Stimulated activated CD4-positive, alpha-beta T cell treated with anti-CD3 and anti-CD28 coated beads, Interleukin-1b, Interleukin-23, amount 100 ng/mL, for 4 hours (primary cell): ENCODE data around the gene TPM2.
"Not testable (repeated sequence)": the region's sequence is repeated elsewhere in the genome, so short reads cannot be mapped to it uniquely, and the experiment has no call there.

Experiments used
- DNase-seq, 2 donors: peaks; one replicate each; pipeline ENCODE4 v3.0.0-alpha.2; 2020; ENCODE audit warnings: low read depth in 2 of 2

The TPM2 gene

GRCh38 chr9:35656348-35656747 is 33.4 kb downstream of the TPM2 start:
- DNase-seq: no peak

DNA sequence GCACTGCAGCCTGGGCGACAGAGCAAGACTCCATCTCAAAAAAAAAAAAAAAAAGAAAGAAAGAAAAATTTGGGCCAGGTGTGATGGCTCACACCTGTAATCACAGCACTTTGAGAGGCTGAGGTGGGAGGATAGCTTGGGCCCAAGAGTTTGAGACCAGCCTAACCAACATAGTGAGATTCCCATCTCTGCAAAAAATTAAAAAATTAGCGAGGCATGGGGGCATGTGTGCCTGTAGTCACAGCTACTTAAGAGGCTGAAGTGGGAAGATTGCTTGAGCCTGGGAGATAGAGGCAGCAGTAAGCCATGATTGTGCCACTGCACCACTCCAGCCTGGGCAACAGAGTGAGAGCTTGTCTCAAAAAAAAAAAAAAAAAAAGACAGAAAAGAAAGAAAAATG is 36.1 kb downstream of the TPM2 start:
- DNase-seq: no peak

GRCh38 chr9:35652829-35653209 is 36.9 kb downstream of the TPM2 start:
- no peak for DNase-seq

GRCh38 chr9:35651956-35652828 is 37.5 kb downstream of the TPM2 start:
- no peak for DNase-seq

DNA sequence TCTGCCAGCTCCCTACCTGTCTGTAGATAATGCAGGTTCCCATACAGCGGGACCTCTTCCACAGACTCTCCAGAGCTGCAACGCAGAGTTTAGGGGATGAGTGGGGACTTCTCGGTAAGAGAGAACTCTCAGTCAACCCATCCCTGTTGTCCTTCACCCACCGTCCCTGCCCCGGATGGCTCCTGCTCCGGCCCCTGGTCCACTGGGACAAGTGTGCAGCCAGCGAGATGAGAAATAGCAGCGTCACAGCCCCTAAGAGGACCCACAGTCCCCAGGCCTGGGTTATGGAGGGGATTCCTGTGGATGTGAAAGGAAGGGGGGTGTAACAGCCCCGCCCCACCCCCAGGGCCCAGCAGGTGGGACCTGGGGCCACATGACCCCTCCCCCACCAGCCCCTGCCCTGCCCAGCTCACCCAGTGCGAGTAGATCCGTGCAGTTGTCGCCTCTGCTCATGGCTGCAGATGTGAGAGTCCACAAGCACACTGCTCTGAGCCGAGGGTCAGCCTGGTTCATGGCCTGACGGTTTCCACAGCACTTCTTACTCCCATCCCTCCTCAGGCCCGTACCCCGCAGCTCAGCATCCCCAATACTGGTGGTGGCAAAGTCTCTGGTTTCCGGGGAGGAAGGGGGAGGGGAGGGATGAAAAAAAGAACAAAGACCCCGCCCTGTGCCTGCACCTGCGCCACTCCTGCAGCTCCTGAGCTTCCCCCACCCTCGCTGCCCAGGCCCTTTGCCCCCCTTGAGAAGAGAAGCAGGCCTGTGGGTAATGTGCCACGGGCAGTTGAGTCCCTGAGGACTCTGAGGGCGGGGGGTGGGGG is 39.2 kb downstream of the TPM2 start, which contains the start of gene SIT1:
Gene SIT1, minus strand, starts transcription at position 591 of the 818 bp plus-strand sequence. Its CDS starts 78 bp downstream, at position 513.
- DNase-seq: no peak

DNA sequence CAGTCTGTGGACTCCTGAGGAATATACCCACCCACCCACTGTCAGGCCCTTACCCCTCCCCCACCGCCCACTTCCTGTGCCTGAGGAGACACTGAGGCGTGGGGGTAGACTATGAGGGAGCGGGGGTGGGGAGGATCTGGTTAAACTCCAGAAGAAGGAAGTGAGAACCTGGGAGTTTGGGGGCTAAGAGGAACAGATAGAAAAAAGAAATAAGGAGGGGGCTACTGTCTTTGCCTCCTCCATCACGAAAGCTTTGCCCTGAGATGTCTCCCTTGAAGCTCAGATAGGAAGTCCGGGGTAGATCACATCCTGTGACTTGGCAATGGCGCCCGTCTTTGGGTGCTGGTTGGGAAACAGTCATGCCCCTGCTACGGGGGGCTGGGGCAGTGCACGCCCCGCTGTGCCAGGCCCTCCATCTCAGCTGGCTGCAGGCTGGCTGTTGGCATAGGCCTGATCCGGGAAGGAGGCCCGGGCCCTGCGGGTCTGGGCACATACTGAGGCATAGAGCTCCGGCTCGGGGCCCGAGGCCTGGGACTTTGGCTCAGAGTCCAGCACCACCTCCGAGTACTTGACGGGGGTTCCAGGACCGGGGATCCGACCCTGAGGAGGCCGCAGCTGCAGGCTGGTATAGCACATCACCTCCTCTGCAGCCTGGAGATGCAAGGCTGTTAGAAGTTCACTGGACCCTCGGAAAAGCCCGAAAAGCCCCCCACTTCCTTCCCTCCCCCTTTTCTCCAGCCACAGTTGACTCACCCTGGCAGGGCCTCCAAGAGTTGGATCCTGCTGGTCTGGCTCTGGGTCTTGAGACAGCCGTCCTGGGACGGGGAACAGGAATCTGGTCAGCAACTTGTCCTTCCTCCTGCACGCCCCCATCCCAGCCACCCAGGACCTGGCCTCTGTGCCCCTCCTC is 40.0 kb downstream of the TPM2 start:
- peak in 1 of 2 donors; percentile 40 for DNase-seq

- DNase-seq: peak; percentile 86 to 89
Measured at GRCh38 chr9:35646533-35647265, 43.0 kb downstream of the TPM2 start.

- DNase-seq: no peak
Measured at GRCh38 chr9:35646153-35646532, 43.6 kb downstream of the TPM2 start.

DNA sequence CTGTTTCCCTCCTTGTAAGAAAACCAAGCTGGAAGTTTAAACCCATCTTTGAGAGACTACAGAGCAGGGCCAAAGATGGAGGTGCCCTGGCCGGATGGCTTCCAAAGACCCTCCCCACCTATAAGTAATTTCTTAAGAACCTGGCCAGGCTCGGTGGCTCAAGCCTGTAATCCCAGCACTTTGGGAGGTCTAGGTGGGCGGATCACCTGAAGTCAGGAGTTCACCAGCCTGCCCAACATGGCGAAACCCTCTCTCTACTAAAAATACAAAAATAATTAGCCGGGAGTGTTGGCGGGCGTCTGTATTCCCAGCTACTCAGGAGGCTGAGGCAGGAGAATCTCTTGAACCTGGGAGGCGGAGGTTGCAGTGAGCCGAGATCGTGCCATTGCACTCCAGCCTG is 44.0 kb downstream of the TPM2 start:
- DNase-seq: not testable (repeated sequence)

DNA sequence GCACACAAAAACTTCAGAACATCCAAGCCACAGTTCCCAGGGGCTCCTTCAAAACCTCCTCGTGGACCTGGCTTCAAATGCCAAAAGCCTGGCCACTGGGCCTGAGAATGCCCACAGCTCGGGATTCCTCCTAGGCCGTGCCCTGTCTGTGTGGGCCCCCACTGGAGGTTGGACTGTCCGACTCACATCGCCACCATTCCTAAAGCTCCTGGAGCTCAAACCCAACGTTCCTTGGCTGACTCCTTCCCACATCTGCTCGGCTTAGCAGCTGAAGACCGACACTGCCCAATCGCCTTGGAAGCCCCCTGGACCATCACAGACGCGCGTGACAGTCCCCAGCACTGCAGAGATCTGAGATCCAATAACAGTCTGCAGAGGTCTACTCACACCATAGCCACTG is 46.7 kb downstream of the TPM2 start:
- no peak for DNase-seq

DNA sequence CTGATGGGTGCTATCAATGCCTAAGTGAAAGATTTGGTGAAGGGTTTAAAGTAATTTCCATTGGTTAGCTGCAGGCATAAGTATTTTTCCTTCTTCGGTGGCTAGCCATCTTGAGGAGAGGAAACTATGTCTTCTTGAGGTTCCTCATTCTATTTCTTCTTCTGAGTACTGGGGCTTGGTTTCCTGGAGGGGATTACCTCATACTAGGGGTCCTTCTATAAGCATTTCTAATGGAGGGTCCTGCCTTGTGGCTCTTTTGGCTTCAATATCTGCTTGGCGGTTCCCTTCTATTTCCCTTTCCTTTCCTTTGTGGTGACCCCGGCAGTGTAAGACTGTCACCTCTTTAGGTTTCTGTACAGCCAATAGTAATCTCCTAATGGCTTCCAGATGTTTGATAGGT is 48.2 kb downstream of the TPM2 start:
- DNase-seq: not testable (repeated sequence)

DNA sequence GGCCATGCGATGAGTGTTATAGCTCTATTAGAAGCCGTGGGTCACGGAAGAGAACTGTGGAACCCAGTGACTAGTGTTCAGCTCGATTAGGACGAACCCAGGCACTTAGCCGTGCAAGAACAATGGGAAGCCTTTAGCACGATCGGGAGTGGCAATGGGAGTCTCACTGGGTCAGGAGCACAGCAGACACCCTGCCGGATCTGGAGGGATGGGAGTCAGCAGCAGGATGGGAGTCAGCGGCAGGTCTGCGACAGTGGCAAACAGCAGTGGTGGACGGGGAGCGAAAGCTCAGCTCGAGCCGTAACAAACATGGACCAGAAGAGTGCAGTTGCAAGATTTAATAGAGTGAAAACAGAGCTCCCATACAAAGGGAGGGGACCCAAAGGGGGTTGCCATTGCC is 49.3 kb downstream of the TPM2 start:
- not testable (repeated sequence) for DNase-seq

DNA sequence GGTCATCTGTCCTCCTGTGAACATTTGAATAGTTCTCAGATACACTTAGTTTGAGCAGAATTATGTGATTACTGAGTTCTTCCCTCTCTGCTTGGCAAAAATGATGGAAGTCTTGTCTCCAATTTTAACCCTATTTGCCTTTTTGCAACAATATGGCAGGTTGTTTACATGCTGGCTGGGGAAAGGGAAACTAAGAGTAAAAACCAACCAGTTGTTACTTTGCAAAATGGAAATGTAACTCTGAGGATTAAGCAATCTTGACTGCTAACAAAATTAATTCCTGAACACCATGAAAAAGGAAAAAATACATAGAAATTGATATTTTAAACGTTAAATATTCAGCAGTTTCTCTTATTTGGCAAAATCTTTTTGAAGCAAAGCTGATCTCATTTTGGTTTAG is 50.1 kb downstream of the TPM2 start:
- DNase-seq: no peak

GRCh38 chr9:35639225-35639624 is 50.5 kb downstream of the TPM2 start:
- not testable (repeated sequence) for DNase-seq

- DNase-seq: not testable (repeated sequence)
Measured at GRCh38 chr9:35638751-35639150, 51.0 kb downstream of the TPM2 start.

- DNase-seq: not testable (repeated sequence)
Measured at GRCh38 chr9:35637427-35637955, 52.2 kb downstream of the TPM2 start.

DNA sequence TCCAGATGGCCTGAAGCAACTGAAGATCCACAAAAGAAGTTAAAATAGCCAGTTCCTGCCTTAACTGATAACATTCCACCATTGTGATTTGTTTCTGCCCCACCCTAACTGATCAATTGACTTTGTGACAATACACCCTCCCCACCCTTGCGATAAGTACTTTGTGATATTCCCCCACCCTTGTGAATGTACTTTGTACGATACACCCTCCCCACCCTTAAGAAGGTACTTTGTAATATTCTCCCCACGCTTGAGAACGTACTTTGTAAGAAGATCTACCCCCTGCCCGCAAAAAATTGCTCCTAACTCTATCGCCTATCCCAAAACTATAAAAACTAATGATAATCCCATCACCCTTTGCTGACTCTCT is 52.9 kb downstream of the TPM2 start:
- DNase-seq: not testable (repeated sequence)

DNA sequence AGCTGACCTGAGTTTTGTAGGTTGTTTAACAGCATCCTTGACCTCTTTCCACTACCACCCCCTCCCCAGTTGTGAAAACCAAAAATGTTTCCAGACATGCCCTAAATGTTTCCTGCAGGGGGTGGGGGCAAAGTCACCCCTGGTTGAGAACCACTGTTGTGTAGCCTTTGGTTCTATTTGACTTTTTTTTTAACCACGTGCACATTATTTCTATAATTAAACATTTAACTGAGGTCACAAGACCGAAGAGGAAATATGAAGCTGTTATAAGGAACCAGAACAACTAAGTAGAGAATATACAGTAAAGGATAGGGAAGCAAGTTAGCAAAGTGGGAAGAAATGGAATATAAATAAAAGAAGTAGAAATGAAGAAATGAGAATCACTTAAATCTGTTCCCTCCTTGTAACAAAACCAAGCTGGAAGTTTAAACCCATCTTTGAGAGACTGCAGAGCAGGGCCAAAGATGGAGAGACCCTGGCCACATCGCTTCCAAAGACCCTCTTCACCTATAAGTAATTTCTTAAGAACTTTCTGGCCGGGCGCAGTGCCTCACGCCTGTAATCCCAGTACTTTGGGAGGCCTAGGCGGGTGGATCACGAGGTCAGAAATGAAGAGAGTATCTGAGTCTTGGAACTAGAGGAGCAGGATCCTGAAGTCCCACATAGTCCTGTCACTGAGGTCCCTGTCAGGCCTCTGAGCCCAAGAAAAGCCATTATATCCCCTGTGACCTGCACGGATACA is 53.4 kb downstream of the TPM2 start:
- no peak for DNase-seq

GRCh38 chr9:35635730-35636129 is 54.0 kb downstream of the TPM2 start:
- DNase-seq: no peak
